HG02610 (cell line): ENCODE data around the gene DLK1.

Experiments
- ATAC-seq: cut with Tn5 transposase; IDR thresholded peaks from one replicate; pipeline ENCODE4 v1.9.1; 2021; ENCODE audit warnings: mild to moderate bottlenecking, moderate library complexity; ENCODE audit not compliant: unreplicated experiment

The DLK1 gene

GRCh38 chr14:100693877-100694578 lies 32.7 kb upstream of the DLK1 start:
- no peak for ATAC-seq

- no peak for ATAC-seq
Observed at GRCh38 chr14:100694579-100695422, 31.9 kb upstream of the DLK1 start.

- ATAC-seq = no peak
Observed at GRCh38 chr14:100695423-100695738, 31.3 kb upstream of the DLK1 start.

- no peak for ATAC-seq
Observed at GRCh38 chr14:100696008-100696407, 30.7 kb upstream of the DLK1 start.

- ATAC-seq = no peak
Observed at GRCh38 chr14:100696590-100696989, 30.1 kb upstream of the DLK1 start.

- no peak for ATAC-seq
Observed at GRCh38 chr14:100698066-100698465, 28.6 kb upstream of the DLK1 start.

GRCh38 chr14:100698666-100699448 lies 27.8 kb upstream of the DLK1 start:
- no peak for ATAC-seq

- no peak for ATAC-seq
Observed at GRCh38 chr14:100701314-100701713, 25.4 kb upstream of the DLK1 start.

- ATAC-seq = no peak
Observed at GRCh38 chr14:100702590-100702989, 24.1 kb upstream of the DLK1 start.

- no peak for ATAC-seq
Observed at GRCh38 chr14:100703386-100704220, 23.1 kb upstream of the DLK1 start.

- ATAC-seq = no peak
Observed at GRCh38 chr14:100706200-100706599, 20.5 kb upstream of the DLK1 start.

- ATAC-seq = no peak
Observed at GRCh38 chr14:100706860-100707259, 19.8 kb upstream of the DLK1 start.

- ATAC-seq = no peak
Observed at GRCh38 chr14:100708425-100709288, 18.0 kb upstream of the DLK1 start.

GRCh38 chr14:100709289-100710284 lies 17.1 kb upstream of the DLK1 start:
- no peak for ATAC-seq

GRCh38 chr14:100710391-100710790 lies 16.3 kb upstream of the DLK1 start:
- no peak for ATAC-seq

- ATAC-seq = no peak
Observed at GRCh38 chr14:100710826-100711462, 15.7 kb upstream of the DLK1 start.

- ATAC-seq = no peak
Observed at GRCh38 chr14:100711493-100711892, 15.2 kb upstream of the DLK1 start.

GRCh38 chr14:100712490-100712889 lies 14.2 kb upstream of the DLK1 start:
- ATAC-seq = no peak
